Astrocyte of the spinal cord (primary cell): Measurements from ENCODE around the gene EEA1.

Experiments
- DNase-seq: peaks from one replicate; pipeline ENCODE4 v3.0.0; 2011; ENCODE audit warnings: low read depth, low spot score
- H3K4me3 ChIP-seq: 2 replicates; pipeline ENCODE4 v1.5.1; 2011; ENCODE audit warnings: low read depth, mild to moderate bottlenecking, low read length, moderate library complexity
- CTCF ChIP-seq: IDR thresholded peaks from 2 replicates; pipeline ENCODE4 v1.5.1; 2012; ENCODE audit warnings: low read depth, mild to moderate bottlenecking, low read length, inconsistent platforms
- in situ Hi-C: cut with HindIII; loops from 2 replicates; pipeline ENCODE4 v1.10.0; 2017; ENCODE audit warnings: low sequenced_read_pairs

The EEA1 gene

GRCh38 chr12:92912672-92913071 lies 16.4 kb downstream of the EEA1 start:
- no peak for DNase-seq
- no peak overlapping the region for H3K4me3 ChIP-seq
- in situ Hi-C loops, result no loop called here
- TF ChIP-seq CTCF, result no peak

- TF ChIP-seq CTCF, result no peak
- DNase-seq, result peak; percentile 75
- in situ Hi-C loops, result no loop called here
- no peak overlapping the region for H3K4me3 ChIP-seq
Measured at GRCh38 chr12:92912052-92912451, 17.0 kb downstream of the EEA1 start.

GRCh38 chr12:92911339-92911738 lies 17.8 kb downstream of the EEA1 start:
- no peak for DNase-seq
- TF ChIP-seq CTCF, result no peak
- in situ Hi-C loops, result no loop called here
- no peak overlapping the region for H3K4me3 ChIP-seq

- no peak for DNase-seq
- in situ Hi-C loops, result no loop called here
- no peak overlapping the region for H3K4me3 ChIP-seq
- no peak for TF ChIP-seq CTCF
Measured at GRCh38 chr12:92908108-92908507, 21.0 kb downstream of the EEA1 start.

- no peak overlapping the region for H3K4me3 ChIP-seq
- in situ Hi-C loops, result no loop called here
- no peak for TF ChIP-seq CTCF
- DNase-seq, result no peak
Measured at GRCh38 chr12:92905811-92906554, 23.1 kb downstream of the EEA1 start.

- DNase-seq, result no peak
Measured at GRCh38 chr12:92905258-92905810, 23.8 kb downstream of the EEA1 start.

More at GRCh38 chr12:92905258-92905810, 23.8 kb downstream of the EEA1 start:
- TF ChIP-seq CTCF, result no peak
- in situ Hi-C loops, result no loop called here
- H3K4me3 ChIP-seq, result no peak overlapping the region
